Caco-2 (cell line): Measurements from ENCODE around the gene STX8. TPM values are rescaled to one million over a fixed set of nuclear protein-coding genes. Genes with fewer than 3 reads are reported as not detected.
"Not testable (repeated sequence)": the region's sequence is repeated elsewhere in the genome, so short reads cannot be mapped to it uniquely, and the experiment has no call there.

ENCODE experiments used
- BruUV-seq: library from RNA; stranded (reverse); fragments of 400-500 nt; replicated peaks from 2 replicates; lab custom pipeline; 2021; lab: Mats Ljungman, UMichigan
- CTCF ChIA-PET: fragments of 300-600 bp; sonication (Branson Sonifier 250); formaldehyde crosslinking; loops from one replicate; lab custom pipeline; 2022; ENCODE audit warnings: antibody characterized with exemption; lab: Charles Lee
- POLR2A ChIA-PET: fragments of 300-600 bp; sonication (Branson Sonifier 250); formaldehyde crosslinking; loops from one replicate; lab custom pipeline; 2022; ENCODE audit warnings: antibody characterized with exemption; lab: Charles Lee
- DNase-seq, 2 experiments: peaks; one replicate each; pipeline versions ENCODE4 v3.0.0 to v3.0.0-alpha.2; 2020 to 2022
- H3K27me3 ChIP-seq: replicated peaks from 2 replicates; pipeline ENCODE4 v1.6.0; 2011; ENCODE audit warnings: low read length; ENCODE audit not compliant: control insufficient read depth, insufficient read depth
- H3K36me3 ChIP-seq: 2 replicates; pipeline ENCODE4 v1.5.1; 2011; ENCODE audit warnings: low read length; ENCODE audit not compliant: control insufficient read depth, insufficient read depth
- H3K4me1 ChIP-seq: fragments of 250-450 bp; sonication (Bioruptor Pico); 2 replicates; pipeline ENCODE4 v1.5.1; 2020; ENCODE audit warnings: mild to moderate bottlenecking
- H3K4me3 ChIP-seq: 2 replicates; pipeline ENCODE4 v1.5.1; 2011; ENCODE audit warnings: low read depth, mild to moderate bottlenecking, control low read depth, low read length
- H3K9me3 ChIP-seq: fragments of 250-450 bp; sonication (Bioruptor Pico); 2 replicates; pipeline ENCODE4 v1.5.1; 2020; ENCODE audit warnings: mild to moderate bottlenecking, moderate library complexity
- H3K27ac Mint-ChIP-seq: one replicate; pipeline ENCODE4 v1.8.0; 2022; ENCODE audit warnings: mixed read lengths; ENCODE audit not compliant: unreplicated experiment
- H3K27me3 Mint-ChIP-seq: one replicate; pipeline ENCODE4 v1.8.0; 2022; ENCODE audit warnings: mixed read lengths; ENCODE audit not compliant: insufficient read depth, unreplicated experiment
- H3K36me3 Mint-ChIP-seq: one replicate; pipeline ENCODE4 v1.8.0; 2022; ENCODE audit warnings: mild to moderate bottlenecking, mixed read lengths; ENCODE audit not compliant: insufficient read depth, unreplicated experiment
- H3K4me1 Mint-ChIP-seq: one replicate; pipeline ENCODE4 v1.8.0; 2022; ENCODE audit warnings: low read depth, mixed read lengths; ENCODE audit not compliant: unreplicated experiment
- H3K4me3 Mint-ChIP-seq: one replicate; pipeline ENCODE4 v1.8.0; 2022; ENCODE audit warnings: mild to moderate bottlenecking, moderate library complexity, mixed read lengths; ENCODE audit not compliant: unreplicated experiment
- H3K9me3 Mint-ChIP-seq: one replicate; pipeline ENCODE4 v1.8.0; 2022; ENCODE audit warnings: mixed read lengths; ENCODE audit not compliant: unreplicated experiment
- CTCF ChIP-seq, 2 experiments: fragments of 200-600 bp in 1 of 2; IDR thresholded peaks; 1 replicate in 1 of 2; 2 replicates in 1 of 2; pipeline versions ENCODE4 v1.5.1 to v1.8.0; 2011 to 2022; ENCODE audit warnings: antibody characterized with exemption in 1 of 2, control low read depth in 1 of 2, inconsistent platforms in 1 of 2, low read depth in 1 of 2, low read length in 1 of 2, mild to moderate bottlenecking in 1 of 2, moderate library complexity in 1 of 2; ENCODE audit not compliant: insufficient read depth in 1 of 2, severe bottlenecking in 1 of 2, unreplicated experiment in 1 of 2
- intact Hi-C: fragments of 100-400 bp; cut with micrococcal nuclease; formaldehyde crosslinking; loops from one replicate; pipeline ENCODE4 v1.10.0; 2022; ENCODE audit not compliant: unreplicated experiment
- total RNA-seq: library from RNA; stranded (reverse); gene quantifications from 2 replicates; pipeline ENCODE4 v1.2.3, GENCODE V29; 2022

Gene STX8
- total RNA-seq, 1 experiment from 2014 or later = 22.6 TPM

- no peaks in the 10 kb centered on the region for H3K36me3 ChIP-seq
- H3K9me3 ChIP-seq = no peaks in the 10 kb centered on the region
- BruUV-seq = no TSS peak
- no peak overlapping the region for H3K27ac Mint-ChIP-seq
- no peak for TF ChIP-seq CTCF (IDR thresholded peaks at IDR 0.05; ENCODE audit: insufficient read depth in 1 of 2, low read depth in 1 of 2, low read length in 1 of 2, severe bottlenecking in 1 of 2, unreplicated experiment in 1 of 2)
- intact Hi-C loops = no loop called here
- no peak for DNase-seq
- no peaks in the 10 kb centered on the region for H3K4me1 ChIP-seq
- peaks cover 6% of the 10 kb centered on the region for H3K36me3 Mint-ChIP-seq
- no peaks in the 10 kb centered on the region for H3K27me3 Mint-ChIP-seq
- ChIA-PET POLR2A (no interaction called here), CTCF (no interaction called here)
- H3K27me3 ChIP-seq = no peaks in the 10 kb centered on the region
- H3K9me3 Mint-ChIP-seq = no peaks in the 10 kb centered on the region
- no peak overlapping the region for H3K4me3 Mint-ChIP-seq
- no peaks in the 10 kb centered on the region for H3K4me1 Mint-ChIP-seq
- no peak overlapping the region for H3K4me3 ChIP-seq
These were observed 4.4 kb downstream of the STX8 start for GRCh38 chr17:9571201-9571600.

- Mint-ChIP-seq H3K4me3 (no peak overlapping the region), H3K9me3 (no peaks in the 10 kb centered on the region), H3K27me3 (no peaks in the 10 kb centered on the region), H3K27ac (no peak overlapping the region), H3K36me3 (no peaks in the 10 kb centered on the region), H3K4me1 (no peaks in the 10 kb centered on the region)
- no peak for TF ChIP-seq CTCF (IDR thresholded peaks at IDR 0.05; ENCODE audit: insufficient read depth in 1 of 2, low read depth in 1 of 2, low read length in 1 of 2, severe bottlenecking in 1 of 2, unreplicated experiment in 1 of 2)
- intact Hi-C loops = no loop called here
- Histone ChIP-seq H3K9me3 (no peaks in the 10 kb centered on the region), H3K27me3 (no peaks in the 10 kb centered on the region), H3K36me3 (no peaks in the 10 kb centered on the region), H3K4me3 (no peak overlapping the region), H3K4me1 (no peaks in the 10 kb centered on the region)
- no TSS peak for BruUV-seq
- POLR2A ChIA-PET = no interaction called here
- DNase-seq = no peak
- CTCF ChIA-PET = no interaction called here
These were observed 6.5 kb downstream of the STX8 start for GRCh38 chr17:9568957-9569588.

- no peak overlapping the region for H3K27ac Mint-ChIP-seq
- H3K4me3 Mint-ChIP-seq = no peak overlapping the region
- no peak for TF ChIP-seq CTCF (IDR thresholded peaks at IDR 0.05; ENCODE audit: insufficient read depth in 1 of 2, low read depth in 1 of 2, low read length in 1 of 2, severe bottlenecking in 1 of 2, unreplicated experiment in 1 of 2)
- H3K9me3 ChIP-seq = no peaks in the 10 kb centered on the region
- BruUV-seq = no TSS peak
- no peak for DNase-seq
- no peaks in the 10 kb centered on the region for H3K27me3 ChIP-seq
- intact Hi-C loops = no loop called here
- H3K27me3 Mint-ChIP-seq = no peaks in the 10 kb centered on the region
- ChIA-PET POLR2A (no interaction called here), CTCF (no interaction called here)
- no peaks in the 10 kb centered on the region for H3K4me1 ChIP-seq
- H3K4me3 ChIP-seq = no peak overlapping the region
- H3K36me3 Mint-ChIP-seq = no peaks in the 10 kb centered on the region
- no peaks in the 10 kb centered on the region for H3K4me1 Mint-ChIP-seq
- H3K36me3 ChIP-seq = no peaks in the 10 kb centered on the region
- no peaks in the 10 kb centered on the region for H3K9me3 Mint-ChIP-seq
These were observed 7.6 kb downstream of the STX8 start for GRCh38 chr17:9568004-9568403.

GRCh38 chr17:9566739-9567138, 8.9 kb downstream of the STX8 start:
- H3K27me3 ChIP-seq, DNase-seq, H3K9me3 ChIP-seq, H3K4me1 ChIP-seq, H3K36me3 ChIP-seq, CTCF ChIA-PET, H3K9me3 Mint-ChIP-seq, H3K36me3 Mint-ChIP-seq, H3K4me1 Mint-ChIP-seq, intact Hi-C loops, H3K27me3 Mint-ChIP-seq, H3K4me3 ChIP-seq, BruUV-seq, POLR2A ChIA-PET, H3K27ac Mint-ChIP-seq, H3K4me3 Mint-ChIP-seq: not testable (repeated sequence)
